K562 (cell line): ENCODE measurements around the gene KCNV2. TPM values are rescaled to one million over a fixed set of nuclear protein-coding genes. Genes with fewer than 3 reads are reported as not detected.

Experiments
- CSDE1 ChIP-seq, 2 experiments: fragments of 450-650 bp; IDR thresholded peaks; 2 replicates each; pipeline ENCODE4 v1.6.1; 2016; ENCODE audit warnings: mild to moderate bottlenecking in 1 of 2
- GTF2B ChIP-seq: IDR thresholded peaks from 2 replicates; pipeline ENCODE4 v1.6.1; 2011; ENCODE audit not compliant: insufficient read length; ENCODE audit errors: extremely low read depth
- MEF2A ChIP-seq: IDR thresholded peaks from 2 replicates; pipeline ENCODE4 v1.6.1; 2011; ENCODE audit warnings: low read depth, mild to moderate bottlenecking, low read length, moderate library complexity; ENCODE audit not compliant: control insufficient read depth
- TEAD4 ChIP-seq, 2 experiments: sonication (generic) in 1 of 2; formaldehyde crosslinking in 1 of 2; IDR thresholded peaks; 2 replicates each; pipeline versions ENCODE4 v1.6.1 to v1.8.0; 2012 to 2022; ENCODE audit warnings: borderline replicate concordance in 1 of 2, inconsistent platforms in 1 of 2, low read length in 1 of 2, mild to moderate bottlenecking in 1 of 2, missing genetic modification reagents in 1 of 2
- ZNF253 ChIP-seq: fragments of 250-450 bp; sonication (Bioruptor Pico); conservative IDR thresholded peaks from 2 replicates; pipeline ENCODE4 v1.6.1; 2021; ENCODE audit warnings: mild to moderate bottlenecking
- polyA plus RNA-seq, 8 experiments: library from polyadenylated mRNA; depleted of rRNA in 4 of 8; stranded (reverse) in 5 of 8; unstranded in 3 of 8; fragments of >200 nt; fragmentation: Nextera tagmentation in 2 of 8; fragmentation: Illumina TruSeq in 1 of 8; extraction: Ambion mirVana in 2 of 8; extraction: Trizol in 1 of 8; gene quantifications; 2 replicates each; pipeline versions ENCODE4 v1.2.1 to v1.2.3, GENCODE V29; 2011 to 2014; ENCODE audit warnings: inconsistent platforms in 1 of 8, missing spikeins in 1 of 8
- total RNA-seq, 7 experiments: library from RNA; depleted of rRNA in 6 of 7; stranded (reverse); fragments of >200 nt in 6 of 7; fragmentation: Illumina TruSeq in 2 of 7; extraction: Trizol in 2 of 7; gene quantifications; 2 replicates each; pipeline versions ENCODE4 v1.2.1 to v1.2.3, GENCODE V29; 2011 to 2021; ENCODE audit warnings: low replicate concordance in 1 of 7
- TF ChIP-seq, protein P1 (sequence below): fragments of 200-600 bp; sonication (generic); IDR thresholded peaks from one replicate; pipeline ENCODE4 v1.6.1; 2012; ENCODE audit warnings: mild to moderate bottlenecking, low read depth, low read length, inconsistent platforms
- TF ChIP-seq, protein P2 (sequence below): fragments of 450-650 bp; IDR thresholded peaks from 2 replicates; pipeline ENCODE4 v1.6.1; 2017; ENCODE audit warnings: antibody characterized with exemption, mild to moderate bottlenecking
- TF ChIP-seq, protein P3 (sequence below): sonication (generic); formaldehyde crosslinking; IDR thresholded peaks from 2 replicates; pipeline ENCODE4 v1.8.1; 2023; ENCODE audit warnings: mild to moderate bottlenecking, missing genetic modification reagents

Gene KCNV2
- total and polyA plus RNA-seq, 9 of the 15 experiments (the other 6 are each of a cell fraction or from before 2014, with no cell fraction given) = 0.03 TPM; not detected in 8

- TF ChIP-seq, protein P1, sequence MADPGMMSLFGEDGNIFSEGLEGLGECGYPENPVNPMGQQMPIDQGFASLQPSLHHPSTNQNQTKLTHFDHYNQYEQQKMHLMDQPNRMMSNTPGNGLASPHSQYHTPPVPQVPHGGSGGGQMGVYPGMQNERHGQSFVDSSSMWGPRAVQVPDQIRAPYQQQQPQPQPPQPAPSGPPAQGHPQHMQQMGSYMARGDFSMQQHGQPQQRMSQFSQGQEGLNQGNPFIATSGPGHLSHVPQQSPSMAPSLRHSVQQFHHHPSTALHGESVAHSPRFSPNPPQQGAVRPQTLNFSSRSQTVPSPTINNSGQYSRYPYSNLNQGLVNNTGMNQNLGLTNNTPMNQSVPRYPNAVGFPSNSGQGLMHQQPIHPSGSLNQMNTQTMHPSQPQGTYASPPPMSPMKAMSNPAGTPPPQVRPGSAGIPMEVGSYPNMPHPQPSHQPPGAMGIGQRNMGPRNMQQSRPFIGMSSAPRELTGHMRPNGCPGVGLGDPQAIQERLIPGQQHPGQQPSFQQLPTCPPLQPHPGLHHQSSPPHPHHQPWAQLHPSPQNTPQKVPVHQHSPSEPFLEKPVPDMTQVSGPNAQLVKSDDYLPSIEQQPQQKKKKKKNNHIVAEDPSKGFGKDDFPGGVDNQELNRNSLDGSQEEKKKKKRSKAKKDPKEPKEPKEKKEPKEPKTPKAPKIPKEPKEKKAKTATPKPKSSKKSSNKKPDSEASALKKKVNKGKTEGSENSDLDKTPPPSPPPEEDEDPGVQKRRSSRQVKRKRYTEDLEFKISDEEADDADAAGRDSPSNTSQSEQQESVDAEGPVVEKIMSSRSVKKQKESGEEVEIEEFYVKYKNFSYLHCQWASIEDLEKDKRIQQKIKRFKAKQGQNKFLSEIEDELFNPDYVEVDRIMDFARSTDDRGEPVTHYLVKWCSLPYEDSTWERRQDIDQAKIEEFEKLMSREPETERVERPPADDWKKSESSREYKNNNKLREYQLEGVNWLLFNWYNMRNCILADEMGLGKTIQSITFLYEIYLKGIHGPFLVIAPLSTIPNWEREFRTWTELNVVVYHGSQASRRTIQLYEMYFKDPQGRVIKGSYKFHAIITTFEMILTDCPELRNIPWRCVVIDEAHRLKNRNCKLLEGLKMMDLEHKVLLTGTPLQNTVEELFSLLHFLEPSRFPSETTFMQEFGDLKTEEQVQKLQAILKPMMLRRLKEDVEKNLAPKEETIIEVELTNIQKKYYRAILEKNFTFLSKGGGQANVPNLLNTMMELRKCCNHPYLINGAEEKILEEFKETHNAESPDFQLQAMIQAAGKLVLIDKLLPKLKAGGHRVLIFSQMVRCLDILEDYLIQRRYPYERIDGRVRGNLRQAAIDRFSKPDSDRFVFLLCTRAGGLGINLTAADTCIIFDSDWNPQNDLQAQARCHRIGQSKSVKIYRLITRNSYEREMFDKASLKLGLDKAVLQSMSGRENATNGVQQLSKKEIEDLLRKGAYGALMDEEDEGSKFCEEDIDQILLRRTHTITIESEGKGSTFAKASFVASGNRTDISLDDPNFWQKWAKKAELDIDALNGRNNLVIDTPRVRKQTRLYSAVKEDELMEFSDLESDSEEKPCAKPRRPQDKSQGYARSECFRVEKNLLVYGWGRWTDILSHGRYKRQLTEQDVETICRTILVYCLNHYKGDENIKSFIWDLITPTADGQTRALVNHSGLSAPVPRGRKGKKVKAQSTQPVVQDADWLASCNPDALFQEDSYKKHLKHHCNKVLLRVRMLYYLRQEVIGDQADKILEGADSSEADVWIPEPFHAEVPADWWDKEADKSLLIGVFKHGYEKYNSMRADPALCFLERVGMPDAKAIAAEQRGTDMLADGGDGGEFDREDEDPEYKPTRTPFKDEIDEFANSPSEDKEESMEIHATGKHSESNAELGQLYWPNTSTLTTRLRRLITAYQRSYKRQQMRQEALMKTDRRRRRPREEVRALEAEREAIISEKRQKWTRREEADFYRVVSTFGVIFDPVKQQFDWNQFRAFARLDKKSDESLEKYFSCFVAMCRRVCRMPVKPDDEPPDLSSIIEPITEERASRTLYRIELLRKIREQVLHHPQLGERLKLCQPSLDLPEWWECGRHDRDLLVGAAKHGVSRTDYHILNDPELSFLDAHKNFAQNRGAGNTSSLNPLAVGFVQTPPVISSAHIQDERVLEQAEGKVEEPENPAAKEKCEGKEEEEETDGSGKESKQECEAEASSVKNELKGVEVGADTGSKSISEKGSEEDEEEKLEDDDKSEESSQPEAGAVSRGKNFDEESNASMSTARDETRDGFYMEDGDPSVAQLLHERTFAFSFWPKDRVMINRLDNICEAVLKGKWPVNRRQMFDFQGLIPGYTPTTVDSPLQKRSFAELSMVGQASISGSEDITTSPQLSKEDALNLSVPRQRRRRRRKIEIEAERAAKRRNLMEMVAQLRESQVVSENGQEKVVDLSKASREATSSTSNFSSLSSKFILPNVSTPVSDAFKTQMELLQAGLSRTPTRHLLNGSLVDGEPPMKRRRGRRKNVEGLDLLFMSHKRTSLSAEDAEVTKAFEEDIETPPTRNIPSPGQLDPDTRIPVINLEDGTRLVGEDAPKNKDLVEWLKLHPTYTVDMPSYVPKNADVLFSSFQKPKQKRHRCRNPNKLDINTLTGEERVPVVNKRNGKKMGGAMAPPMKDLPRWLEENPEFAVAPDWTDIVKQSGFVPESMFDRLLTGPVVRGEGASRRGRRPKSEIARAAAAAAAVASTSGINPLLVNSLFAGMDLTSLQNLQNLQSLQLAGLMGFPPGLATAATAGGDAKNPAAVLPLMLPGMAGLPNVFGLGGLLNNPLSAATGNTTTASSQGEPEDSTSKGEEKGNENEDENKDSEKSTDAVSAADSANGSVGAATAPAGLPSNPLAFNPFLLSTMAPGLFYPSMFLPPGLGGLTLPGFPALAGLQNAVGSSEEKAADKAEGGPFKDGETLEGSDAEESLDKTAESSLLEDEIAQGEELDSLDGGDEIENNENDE = no peak
- TF ChIP-seq, protein P2, sequence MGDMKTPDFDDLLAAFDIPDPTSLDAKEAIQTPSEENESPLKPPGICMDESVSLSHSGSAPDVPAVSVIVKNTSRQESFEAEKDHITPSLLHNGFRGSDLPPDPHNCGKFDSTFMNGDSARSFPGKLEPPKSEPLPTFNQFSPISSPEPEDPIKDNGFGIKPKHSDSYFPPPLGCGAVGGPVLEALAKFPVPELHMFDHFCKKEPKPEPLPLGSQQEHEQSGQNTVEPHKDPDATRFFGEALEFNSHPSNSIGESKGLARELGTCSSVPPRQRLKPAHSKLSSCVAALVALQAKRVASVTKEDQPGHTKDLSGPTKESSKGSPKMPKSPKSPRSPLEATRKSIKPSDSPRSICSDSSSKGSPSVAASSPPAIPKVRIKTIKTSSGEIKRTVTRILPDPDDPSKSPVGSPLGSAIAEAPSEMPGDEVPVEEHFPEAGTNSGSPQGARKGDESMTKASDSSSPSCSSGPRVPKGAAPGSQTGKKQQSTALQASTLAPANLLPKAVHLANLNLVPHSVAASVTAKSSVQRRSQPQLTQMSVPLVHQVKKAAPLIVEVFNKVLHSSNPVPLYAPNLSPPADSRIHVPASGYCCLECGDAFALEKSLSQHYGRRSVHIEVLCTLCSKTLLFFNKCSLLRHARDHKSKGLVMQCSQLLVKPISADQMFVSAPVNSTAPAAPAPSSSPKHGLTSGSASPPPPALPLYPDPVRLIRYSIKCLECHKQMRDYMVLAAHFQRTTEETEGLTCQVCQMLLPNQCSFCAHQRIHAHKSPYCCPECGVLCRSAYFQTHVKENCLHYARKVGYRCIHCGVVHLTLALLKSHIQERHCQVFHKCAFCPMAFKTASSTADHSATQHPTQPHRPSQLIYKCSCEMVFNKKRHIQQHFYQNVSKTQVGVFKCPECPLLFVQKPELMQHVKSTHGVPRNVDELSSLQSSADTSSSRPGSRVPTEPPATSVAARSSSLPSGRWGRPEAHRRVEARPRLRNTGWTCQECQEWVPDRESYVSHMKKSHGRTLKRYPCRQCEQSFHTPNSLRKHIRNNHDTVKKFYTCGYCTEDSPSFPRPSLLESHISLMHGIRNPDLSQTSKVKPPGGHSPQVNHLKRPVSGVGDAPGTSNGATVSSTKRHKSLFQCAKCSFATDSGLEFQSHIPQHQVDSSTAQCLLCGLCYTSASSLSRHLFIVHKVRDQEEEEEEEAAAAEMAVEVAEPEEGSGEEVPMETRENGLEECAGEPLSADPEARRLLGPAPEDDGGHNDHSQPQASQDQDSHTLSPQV = no peak
- TF ChIP-seq ZNF253 (CRISPR knock-in tag) (no peak), MEF2A (no peak), CSDE1 (IDR thresholded peaks at IDR 0.05) (no peak), TEAD4 (IDR thresholded peaks at IDR 0.05; ENCODE audit: low read length) (peak; percentile 43; the same call in 1 of the 2 replicates), TEAD4 (CRISPR knock-in tag; IDR thresholded peaks at IDR 0.05; ENCODE audit: borderline replicate concordance) (no peak), GTF2B (no peak)
- TF ChIP-seq, protein P3, sequence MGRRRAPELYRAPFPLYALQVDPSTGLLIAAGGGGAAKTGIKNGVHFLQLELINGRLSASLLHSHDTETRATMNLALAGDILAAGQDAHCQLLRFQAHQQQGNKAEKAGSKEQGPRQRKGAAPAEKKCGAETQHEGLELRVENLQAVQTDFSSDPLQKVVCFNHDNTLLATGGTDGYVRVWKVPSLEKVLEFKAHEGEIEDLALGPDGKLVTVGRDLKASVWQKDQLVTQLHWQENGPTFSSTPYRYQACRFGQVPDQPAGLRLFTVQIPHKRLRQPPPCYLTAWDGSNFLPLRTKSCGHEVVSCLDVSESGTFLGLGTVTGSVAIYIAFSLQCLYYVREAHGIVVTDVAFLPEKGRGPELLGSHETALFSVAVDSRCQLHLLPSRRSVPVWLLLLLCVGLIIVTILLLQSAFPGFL = no peak
Observed at GRCh38 chr9:2727966-2728613, 10.8 kb downstream of the KCNV2 start (continued).
